Thoracic aorta (tissue), 2 donors: Measurements from ENCODE around the gene GLT6D1. TPM values are rescaled to one million over a fixed set of nuclear protein-coding genes. Genes with fewer than 3 reads are reported as not detected.

ENCODE experiments used
- ATAC-seq: fragments of 150-250 bp; one replicate; pipeline ENCODE4 v1.8.0; 2017; ENCODE audit warnings: low read depth; ENCODE audit not compliant: insufficient number of reproducible peaks, low FRiP score
- DNase-seq: peaks from one replicate; pipeline ENCODE4 v3.0.0-alpha.2; 2020; ENCODE audit warnings: low spot score
- H3K27ac ChIP-seq, 2 donors: fragments of 200-600 bp; sonication (generic); 1 replicate in 1 of 2; 2 replicates in 1 of 2; pipeline ENCODE4 v1.5.1; 2016; ENCODE audit warnings: mild to moderate bottlenecking in 2 of 2, moderate library complexity in 2 of 2
- H3K27me3 ChIP-seq: fragments of 200-600 bp; sonication (generic); replicated peaks from 2 replicates; pipeline ENCODE4 v1.6.0; 2016; ENCODE audit warnings: mild to moderate bottlenecking; ENCODE audit not compliant: insufficient read depth
- H3K36me3 ChIP-seq: fragments of 200-600 bp; sonication (generic); one replicate; pipeline ENCODE4 v1.5.1; 2016
- H3K4me1 ChIP-seq, 2 donors: fragments of 200-600 bp; sonication (generic); 1 replicate in 1 of 2; 2 replicates in 1 of 2; pipeline versions ENCODE4 v1.5.1 to v1.6.0; 2016; ENCODE audit warnings: low read depth in 2 of 2, mild to moderate bottlenecking in 1 of 2; ENCODE audit not compliant: control insufficient read depth in 1 of 2
- H3K4me3 ChIP-seq: fragments of 200-600 bp; sonication (generic); 2 replicates; pipeline ENCODE4 v1.5.1; 2016; ENCODE audit warnings: mild to moderate bottlenecking
- H3K9me3 ChIP-seq: fragments of 200-600 bp; sonication (generic); 2 replicates; pipeline ENCODE4 v1.5.1; 2016
- CTCF ChIP-seq: fragments of 200-600 bp; sonication (generic); IDR thresholded peaks from one replicate; pipeline ENCODE4 v1.5.1; 2019; ENCODE audit warnings: antibody characterized with exemption
- total RNA-seq, 2 donors: library from RNA; depleted of rRNA; stranded (reverse); fragments of >200 nt; gene quantifications; one replicate each; pipeline versions ENCODE4 v1.1.0 to v1.2.3, GENCODE V29; 2016

The GLT6D1 gene
- total RNA-seq, 2 donors from 2014 or later, result not detected

- H3K4me1 ChIP-seq, result no peaks in the 10 kb centered on the region
- H3K27me3 ChIP-seq, result no peaks in the 10 kb centered on the region
- DNase-seq (no peak), ATAC-seq (no peak)
- H3K9me3 ChIP-seq, result no peaks in the 10 kb centered on the region
- no peak overlapping the region for H3K27ac ChIP-seq
- H3K4me3 ChIP-seq, result no peak overlapping the region
- H3K36me3 ChIP-seq, result no peaks in the 10 kb centered on the region
- TF ChIP-seq CTCF, result no peak
These were observed 26.1 kb downstream of the GLT6D1 start for GRCh38 chr9:135612981-135613910.

GRCh38 chr9:135612437-135612836, 26.9 kb downstream of the GLT6D1 start:
- Histone ChIP-seq H3K4me3 (no peak overlapping the region), H3K27me3 (no peaks in the 10 kb centered on the region)

DNA sequence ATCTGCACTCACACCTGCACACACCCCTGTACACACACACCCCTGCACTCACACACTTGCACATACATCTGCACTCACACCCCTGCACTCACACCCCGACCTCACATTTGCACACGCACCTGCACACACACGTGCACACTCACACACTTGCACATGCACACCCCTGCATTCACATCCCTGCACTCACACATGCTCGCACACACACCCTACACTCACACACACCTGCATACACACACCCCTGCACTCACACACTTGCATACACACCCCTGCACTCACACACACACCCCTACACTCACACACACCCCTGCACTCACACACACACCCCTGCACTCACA, 27.5 kb downstream of the GLT6D1 start:
- Histone ChIP-seq H3K27me3 (no peaks in the 10 kb centered on the region), H3K36me3 (no peaks in the 10 kb centered on the region), H3K9me3 (no peaks in the 10 kb centered on the region), H3K27ac (no peak overlapping the region), H3K4me1 (no peaks in the 10 kb centered on the region), H3K4me3 (no peak overlapping the region)
- ATAC-seq, result no peak
- TF ChIP-seq CTCF, result no peak
- DNase-seq, result no peak

More at GRCh38 chr9:135612437-135612836, 26.9 kb downstream of the GLT6D1 start:
- Histone ChIP-seq H3K36me3 (no peaks in the 10 kb centered on the region), H3K9me3 (no peaks in the 10 kb centered on the region), H3K27ac (no peak overlapping the region), H3K4me1 (no peaks in the 10 kb centered on the region)
- no peak for TF ChIP-seq CTCF
- DNase-seq, result no peak
- no peak for ATAC-seq

DNA sequence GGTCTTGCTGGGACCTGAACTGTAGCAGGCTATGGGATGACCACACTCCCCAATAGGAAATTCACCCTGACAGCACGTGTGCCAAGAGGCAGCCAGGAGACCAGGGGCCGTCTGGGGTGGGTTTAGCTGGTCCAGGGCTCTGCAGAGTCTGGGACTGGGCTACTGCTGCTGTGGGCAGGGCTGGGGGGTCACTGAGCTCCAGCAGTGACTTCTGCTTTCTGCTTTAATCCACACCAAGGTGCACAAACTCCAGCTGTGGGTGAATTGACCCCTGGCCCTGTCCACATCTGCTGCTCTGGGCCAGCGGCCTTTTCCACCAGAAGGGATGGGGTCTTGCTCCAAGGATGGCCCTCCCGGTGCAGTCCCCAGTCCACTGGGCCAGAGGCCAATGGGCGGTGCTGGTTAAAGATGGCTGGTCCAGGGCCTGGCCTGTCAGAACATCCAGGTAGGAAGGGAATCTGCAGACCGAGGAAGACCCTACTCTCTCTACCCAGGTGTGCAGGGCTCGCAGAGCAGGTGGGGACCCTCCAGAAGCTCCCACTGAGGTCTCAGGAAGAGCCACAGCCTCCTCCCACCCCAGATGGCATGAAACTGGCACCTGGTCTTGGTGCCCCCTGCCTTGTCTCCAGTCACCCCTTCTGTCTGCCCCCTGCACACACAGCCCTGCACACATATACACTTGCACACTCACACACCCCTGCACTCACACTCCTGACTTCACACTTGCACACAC, 28.0 kb downstream of the GLT6D1 start:
- no peak overlapping the region for H3K27ac ChIP-seq
- H3K4me1 ChIP-seq, result no peaks in the 10 kb centered on the region
- TF ChIP-seq CTCF, result no peak
- H3K4me3 ChIP-seq, result no peak overlapping the region
- ATAC-seq (no peak), DNase-seq (no peak)
- no peaks in the 10 kb centered on the region for H3K36me3 ChIP-seq
- no peaks in the 10 kb centered on the region for H3K27me3 ChIP-seq
- no peaks in the 10 kb centered on the region for H3K9me3 ChIP-seq

DNA sequence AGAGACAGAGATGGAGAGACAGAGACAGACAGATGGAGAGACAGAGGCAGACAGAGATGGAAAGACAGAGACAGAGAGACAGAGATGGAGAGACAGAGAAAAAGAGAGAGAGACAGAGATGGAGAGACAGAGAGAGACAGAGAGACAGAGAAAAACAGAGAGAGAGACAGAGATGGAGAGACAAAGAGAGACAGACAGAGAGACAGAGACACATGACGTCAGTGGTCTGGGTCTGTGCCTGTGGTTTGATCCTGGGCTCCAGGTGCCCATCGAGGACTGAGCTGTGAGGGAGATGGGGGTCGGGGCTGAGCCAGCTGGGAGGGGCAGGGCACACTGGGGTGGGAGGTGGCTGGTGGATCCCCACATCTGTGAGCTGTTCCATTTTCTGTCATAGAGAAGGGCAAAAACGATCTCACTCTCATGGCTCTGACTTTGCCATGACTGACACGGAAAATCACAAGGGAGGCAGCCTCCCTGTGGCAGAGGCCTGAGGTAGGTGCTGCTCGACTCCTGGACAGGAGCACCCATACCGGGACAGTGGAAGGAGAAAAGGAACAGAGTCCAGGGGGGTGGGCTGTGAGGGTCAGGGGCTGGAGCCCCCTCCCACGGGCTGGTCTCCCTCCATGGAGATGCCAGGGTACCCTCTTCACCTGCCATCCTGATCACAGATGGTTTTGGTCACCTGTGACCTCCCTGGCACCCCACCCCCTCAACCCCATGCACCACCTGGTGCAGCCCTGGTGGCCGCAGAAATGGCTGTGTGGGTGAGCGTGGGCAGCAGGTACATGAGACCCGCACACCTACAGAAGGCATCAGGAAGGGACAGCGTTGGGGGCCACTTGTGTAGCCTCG, 28.8 kb downstream of the GLT6D1 start:
- no peak for TF ChIP-seq CTCF
- Histone ChIP-seq H3K4me1 (no peaks in the 10 kb centered on the region), H3K27me3 (no peaks in the 10 kb centered on the region), H3K9me3 (no peaks in the 10 kb centered on the region), H3K27ac (no peak overlapping the region), H3K4me3 (no peak overlapping the region), H3K36me3 (no peaks in the 10 kb centered on the region)
- ATAC-seq (no peak), DNase-seq (no peak)
